Central memory CD4-positive, alpha-beta T cell (primary cell): ENCODE results near the gene AP1G2.
"Not testable (repeated sequence)": the region's sequence is repeated elsewhere in the genome, so short reads cannot be mapped to it uniquely, and the experiment has no call there.

Experiments
- DNase-seq: peaks from one replicate; pipeline ENCODE4 v3.0.0; 2022

AP1G2 gene

GRCh38 chr14:23590198-23590597 lies 22.6 kb upstream of the AP1G2 start:
- no peak for DNase-seq

- no peak for DNase-seq
These were observed 22.0 kb upstream of the AP1G2 start for GRCh38 chr14:23589606-23590005.

GRCh38 chr14:23588884-23589598 lies 21.4 kb upstream of the AP1G2 start:
- peak; percentile 71 for DNase-seq

- not testable (repeated sequence) for DNase-seq
These were observed 17.1 kb upstream of the AP1G2 start for GRCh38 chr14:23584527-23585203.

- not testable (repeated sequence) for DNase-seq
These were observed 16.4 kb upstream of the AP1G2 start for GRCh38 chr14:23583761-23584526.

- DNase-seq, result no peak
These were observed 15.5 kb upstream of the AP1G2 start for GRCh38 chr14:23582906-23583760.

- DNase-seq, result no peak
These were observed 13.3 kb upstream of the AP1G2 start for GRCh38 chr14:23580948-23581281.

GRCh38 chr14:23580152-23580926 lies 12.7 kb upstream of the AP1G2 start:
- DNase-seq, result no peak

- DNase-seq, result no peak
These were observed 12.1 kb upstream of the AP1G2 start for GRCh38 chr14:23579739-23580138.

- no peak for DNase-seq
These were observed 11.7 kb upstream of the AP1G2 start for GRCh38 chr14:23579311-23579630.

GRCh38 chr14:23578560-23579310 lies 11.1 kb upstream of the AP1G2 start, which contains the start of gene JPH4:
Gene JPH4, minus strand, starts transcription at chr14:23578790. Its CDS starts 1,337 bp downstream, at chr14:23577453.
- DNase-seq, result no peak

GRCh38 chr14:23577710-23578392 lies 10.3 kb upstream of the AP1G2 start:
- DNase-seq, result no peak

GRCh38 chr14:23577004-23577681 lies 9.6 kb upstream of the AP1G2 start:
- no peak for DNase-seq

GRCh38 chr14:23573384-23574015 lies 5.9 kb upstream of the AP1G2 start:
- DNase-seq, result no peak

- DNase-seq, result no peak
These were observed 5.2 kb upstream of the AP1G2 start for GRCh38 chr14:23572836-23573235.

- no peak for DNase-seq
These were observed 4.9 kb upstream of the AP1G2 start for GRCh38 chr14:23572524-23572828.

GRCh38 chr14:23571701-23572523 lies 4.3 kb upstream of the AP1G2 start:
- DNase-seq, result no peak

- DNase-seq, result no peak
These were observed 3.4 kb upstream of the AP1G2 start for GRCh38 chr14:23570806-23571483.
